K562 (cell line): ENCODE data around the gene PAX8. TPM values are rescaled to one million over a fixed set of nuclear protein-coding genes. Genes with fewer than 3 reads are reported as not detected.

ENCODE experiments used
- GTF2F1 ChIP-seq: IDR thresholded peaks from 2 replicates; pipeline ENCODE4 v1.6.1; 2011; ENCODE audit warnings: low read depth, low read length, improper control_type of control experiment
- HMGN3 ChIP-seq: IDR thresholded peaks from 2 replicates; pipeline ENCODE4 v1.6.1; 2011; ENCODE audit warnings: borderline replicate concordance, low read depth, mild to moderate bottlenecking, mixed read lengths, low read length; ENCODE audit not compliant: insufficient read length; ENCODE audit errors: extremely low read depth
- KDM5B ChIP-seq: fragments of 200-600 bp; sonication (generic); IDR thresholded peaks from 2 replicates; pipeline ENCODE4 v1.6.1; 2012; ENCODE audit warnings: low read depth, mild to moderate bottlenecking, moderate library complexity, low read length, control low read depth, inconsistent platforms; ENCODE audit not compliant: insufficient replicate concordance
- PHF8 ChIP-seq: fragments of 200-600 bp; sonication (generic); IDR thresholded peaks from 2 replicates; pipeline ENCODE4 v1.6.1; 2012; ENCODE audit warnings: mixed run types, mild to moderate bottlenecking, inconsistent platforms, low read length, moderate library complexity, borderline replicate concordance
- POLR2G ChIP-seq: fragments of 200-400 bp; formaldehyde crosslinking; IDR thresholded peaks from 2 replicates; pipeline ENCODE4 v1.6.1; 2017; ENCODE audit warnings: low read depth, mild to moderate bottlenecking, antibody characterized with exemption, low read length, moderate library complexity
- ZNF830 ChIP-seq: fragments of 250-450 bp; sonication (Bioruptor Pico); IDR thresholded peaks from 2 replicates; pipeline ENCODE4 v1.5.0; 2021; ENCODE audit warnings: mild to moderate bottlenecking
- polyA plus RNA-seq, 8 experiments: library from polyadenylated mRNA; depleted of rRNA in 4 of 8; stranded (reverse) in 5 of 8; unstranded in 3 of 8; fragments of >200 nt; fragmentation: Nextera tagmentation in 2 of 8; fragmentation: Illumina TruSeq in 1 of 8; extraction: Ambion mirVana in 2 of 8; extraction: Trizol in 1 of 8; gene quantifications; 2 replicates each; pipeline versions ENCODE4 v1.2.1 to v1.2.3, GENCODE V29; 2011 to 2014; ENCODE audit warnings: inconsistent platforms in 1 of 8, missing spikeins in 1 of 8
- total RNA-seq, 7 experiments: library from RNA; depleted of rRNA in 6 of 7; stranded (reverse); fragments of >200 nt in 6 of 7; fragmentation: Illumina TruSeq in 2 of 7; extraction: Trizol in 2 of 7; gene quantifications; 2 replicates each; pipeline versions ENCODE4 v1.2.1 to v1.2.3, GENCODE V29; 2011 to 2021; ENCODE audit warnings: low replicate concordance in 1 of 7
- TF ChIP-seq, protein P1 (sequence below), 2 experiments: IDR thresholded peaks; 2 replicates each; pipeline ENCODE4 v1.6.1; 2012; ENCODE audit warnings: improper control_type of control experiment in 2 of 2, low read depth in 2 of 2, low read length in 2 of 2, borderline replicate concordance in 1 of 2
- TF ChIP-seq, protein P2 (sequence below): fragments of 450-650 bp; IDR thresholded peaks from 2 replicates; pipeline ENCODE4 v1.6.1; 2016; ENCODE audit warnings: mild to moderate bottlenecking, moderate library complexity
- TF ChIP-seq, protein P3 (sequence below): fragments of 450-650 bp; IDR thresholded peaks from 2 replicates; pipeline ENCODE4 v1.6.1; 2016; ENCODE audit warnings: borderline replicate concordance

The PAX8 gene
- total and polyA plus RNA-seq, 9 of the 15 experiments (the other 6 are each of a cell fraction or from before 2014, with no cell fraction given) = 0.13 to 2.1 (median 0.51) TPM

DNA sequence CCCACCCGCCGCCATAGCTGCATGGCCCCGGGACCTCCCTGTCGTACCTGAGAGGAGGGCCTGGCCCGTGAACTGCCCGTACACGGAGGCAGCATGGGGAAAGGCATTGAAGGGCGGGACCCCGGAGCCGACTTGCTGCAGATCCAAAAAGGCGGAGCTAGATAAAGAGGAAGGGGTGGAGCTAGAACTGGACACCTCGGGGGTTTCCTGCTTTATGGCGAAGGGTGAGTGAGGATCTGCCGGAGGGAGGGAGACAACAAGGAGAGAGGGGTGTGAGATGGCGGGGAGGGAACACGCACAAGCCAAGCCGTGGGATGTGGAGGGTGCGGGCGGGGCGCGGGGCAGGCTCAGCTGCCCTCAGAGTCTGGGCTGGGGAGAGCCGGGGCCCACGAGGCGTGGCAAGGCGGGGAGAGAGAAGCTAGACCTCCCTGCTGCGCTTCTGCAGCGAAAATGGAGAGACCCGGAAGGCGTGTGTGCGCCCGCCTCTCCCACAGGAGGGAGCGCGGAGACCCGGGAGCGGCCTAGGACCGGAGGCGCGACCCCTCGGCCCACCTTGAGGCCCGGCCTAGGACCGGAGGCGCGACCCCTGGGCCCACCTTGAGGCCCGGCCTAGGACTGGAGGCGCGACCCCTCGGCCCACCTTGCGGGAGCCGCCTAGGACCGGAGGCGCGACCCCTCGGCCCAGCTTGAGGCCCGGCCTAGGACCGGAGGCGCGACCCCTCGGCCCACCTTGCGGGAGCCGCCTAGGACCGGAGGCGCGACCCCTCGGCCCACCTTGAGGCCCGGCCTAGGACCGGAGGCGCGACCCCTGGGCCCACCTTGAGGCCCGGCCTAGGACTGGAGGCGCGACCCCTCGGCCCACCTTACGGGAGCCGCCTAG, 43.1 kb downstream of the PAX8 start (continued):
- TF ChIP-seq, protein P1, sequence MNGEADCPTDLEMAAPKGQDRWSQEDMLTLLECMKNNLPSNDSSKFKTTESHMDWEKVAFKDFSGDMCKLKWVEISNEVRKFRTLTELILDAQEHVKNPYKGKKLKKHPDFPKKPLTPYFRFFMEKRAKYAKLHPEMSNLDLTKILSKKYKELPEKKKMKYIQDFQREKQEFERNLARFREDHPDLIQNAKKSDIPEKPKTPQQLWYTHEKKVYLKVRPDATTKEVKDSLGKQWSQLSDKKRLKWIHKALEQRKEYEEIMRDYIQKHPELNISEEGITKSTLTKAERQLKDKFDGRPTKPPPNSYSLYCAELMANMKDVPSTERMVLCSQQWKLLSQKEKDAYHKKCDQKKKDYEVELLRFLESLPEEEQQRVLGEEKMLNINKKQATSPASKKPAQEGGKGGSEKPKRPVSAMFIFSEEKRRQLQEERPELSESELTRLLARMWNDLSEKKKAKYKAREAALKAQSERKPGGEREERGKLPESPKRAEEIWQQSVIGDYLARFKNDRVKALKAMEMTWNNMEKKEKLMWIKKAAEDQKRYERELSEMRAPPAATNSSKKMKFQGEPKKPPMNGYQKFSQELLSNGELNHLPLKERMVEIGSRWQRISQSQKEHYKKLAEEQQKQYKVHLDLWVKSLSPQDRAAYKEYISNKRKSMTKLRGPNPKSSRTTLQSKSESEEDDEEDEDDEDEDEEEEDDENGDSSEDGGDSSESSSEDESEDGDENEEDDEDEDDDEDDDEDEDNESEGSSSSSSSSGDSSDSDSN (IDR thresholded peaks at IDR 0.05; ENCODE audit: borderline replicate concordance in 1 of 2, low read depth in 2 of 2, low read length in 2 of 2) = 0 out of 4 replicates have a peak, but pooled peaks of 1 of the 2 experiments have one; percentile 27
- TF ChIP-seq PHF8 (peak; percentile 93), POLR2G (peak; percentile 86), GTF2F1 (peak; percentile 56; the same call in 1 of the 2 replicates), HMGN3 (peak; percentile 49), ZNF830 (CRISPR knock-in tag) (peak; percentile 69; the same call in 1 of the 2 replicates), KDM5B (peak; percentile 80)
- TF ChIP-seq, protein P2, sequence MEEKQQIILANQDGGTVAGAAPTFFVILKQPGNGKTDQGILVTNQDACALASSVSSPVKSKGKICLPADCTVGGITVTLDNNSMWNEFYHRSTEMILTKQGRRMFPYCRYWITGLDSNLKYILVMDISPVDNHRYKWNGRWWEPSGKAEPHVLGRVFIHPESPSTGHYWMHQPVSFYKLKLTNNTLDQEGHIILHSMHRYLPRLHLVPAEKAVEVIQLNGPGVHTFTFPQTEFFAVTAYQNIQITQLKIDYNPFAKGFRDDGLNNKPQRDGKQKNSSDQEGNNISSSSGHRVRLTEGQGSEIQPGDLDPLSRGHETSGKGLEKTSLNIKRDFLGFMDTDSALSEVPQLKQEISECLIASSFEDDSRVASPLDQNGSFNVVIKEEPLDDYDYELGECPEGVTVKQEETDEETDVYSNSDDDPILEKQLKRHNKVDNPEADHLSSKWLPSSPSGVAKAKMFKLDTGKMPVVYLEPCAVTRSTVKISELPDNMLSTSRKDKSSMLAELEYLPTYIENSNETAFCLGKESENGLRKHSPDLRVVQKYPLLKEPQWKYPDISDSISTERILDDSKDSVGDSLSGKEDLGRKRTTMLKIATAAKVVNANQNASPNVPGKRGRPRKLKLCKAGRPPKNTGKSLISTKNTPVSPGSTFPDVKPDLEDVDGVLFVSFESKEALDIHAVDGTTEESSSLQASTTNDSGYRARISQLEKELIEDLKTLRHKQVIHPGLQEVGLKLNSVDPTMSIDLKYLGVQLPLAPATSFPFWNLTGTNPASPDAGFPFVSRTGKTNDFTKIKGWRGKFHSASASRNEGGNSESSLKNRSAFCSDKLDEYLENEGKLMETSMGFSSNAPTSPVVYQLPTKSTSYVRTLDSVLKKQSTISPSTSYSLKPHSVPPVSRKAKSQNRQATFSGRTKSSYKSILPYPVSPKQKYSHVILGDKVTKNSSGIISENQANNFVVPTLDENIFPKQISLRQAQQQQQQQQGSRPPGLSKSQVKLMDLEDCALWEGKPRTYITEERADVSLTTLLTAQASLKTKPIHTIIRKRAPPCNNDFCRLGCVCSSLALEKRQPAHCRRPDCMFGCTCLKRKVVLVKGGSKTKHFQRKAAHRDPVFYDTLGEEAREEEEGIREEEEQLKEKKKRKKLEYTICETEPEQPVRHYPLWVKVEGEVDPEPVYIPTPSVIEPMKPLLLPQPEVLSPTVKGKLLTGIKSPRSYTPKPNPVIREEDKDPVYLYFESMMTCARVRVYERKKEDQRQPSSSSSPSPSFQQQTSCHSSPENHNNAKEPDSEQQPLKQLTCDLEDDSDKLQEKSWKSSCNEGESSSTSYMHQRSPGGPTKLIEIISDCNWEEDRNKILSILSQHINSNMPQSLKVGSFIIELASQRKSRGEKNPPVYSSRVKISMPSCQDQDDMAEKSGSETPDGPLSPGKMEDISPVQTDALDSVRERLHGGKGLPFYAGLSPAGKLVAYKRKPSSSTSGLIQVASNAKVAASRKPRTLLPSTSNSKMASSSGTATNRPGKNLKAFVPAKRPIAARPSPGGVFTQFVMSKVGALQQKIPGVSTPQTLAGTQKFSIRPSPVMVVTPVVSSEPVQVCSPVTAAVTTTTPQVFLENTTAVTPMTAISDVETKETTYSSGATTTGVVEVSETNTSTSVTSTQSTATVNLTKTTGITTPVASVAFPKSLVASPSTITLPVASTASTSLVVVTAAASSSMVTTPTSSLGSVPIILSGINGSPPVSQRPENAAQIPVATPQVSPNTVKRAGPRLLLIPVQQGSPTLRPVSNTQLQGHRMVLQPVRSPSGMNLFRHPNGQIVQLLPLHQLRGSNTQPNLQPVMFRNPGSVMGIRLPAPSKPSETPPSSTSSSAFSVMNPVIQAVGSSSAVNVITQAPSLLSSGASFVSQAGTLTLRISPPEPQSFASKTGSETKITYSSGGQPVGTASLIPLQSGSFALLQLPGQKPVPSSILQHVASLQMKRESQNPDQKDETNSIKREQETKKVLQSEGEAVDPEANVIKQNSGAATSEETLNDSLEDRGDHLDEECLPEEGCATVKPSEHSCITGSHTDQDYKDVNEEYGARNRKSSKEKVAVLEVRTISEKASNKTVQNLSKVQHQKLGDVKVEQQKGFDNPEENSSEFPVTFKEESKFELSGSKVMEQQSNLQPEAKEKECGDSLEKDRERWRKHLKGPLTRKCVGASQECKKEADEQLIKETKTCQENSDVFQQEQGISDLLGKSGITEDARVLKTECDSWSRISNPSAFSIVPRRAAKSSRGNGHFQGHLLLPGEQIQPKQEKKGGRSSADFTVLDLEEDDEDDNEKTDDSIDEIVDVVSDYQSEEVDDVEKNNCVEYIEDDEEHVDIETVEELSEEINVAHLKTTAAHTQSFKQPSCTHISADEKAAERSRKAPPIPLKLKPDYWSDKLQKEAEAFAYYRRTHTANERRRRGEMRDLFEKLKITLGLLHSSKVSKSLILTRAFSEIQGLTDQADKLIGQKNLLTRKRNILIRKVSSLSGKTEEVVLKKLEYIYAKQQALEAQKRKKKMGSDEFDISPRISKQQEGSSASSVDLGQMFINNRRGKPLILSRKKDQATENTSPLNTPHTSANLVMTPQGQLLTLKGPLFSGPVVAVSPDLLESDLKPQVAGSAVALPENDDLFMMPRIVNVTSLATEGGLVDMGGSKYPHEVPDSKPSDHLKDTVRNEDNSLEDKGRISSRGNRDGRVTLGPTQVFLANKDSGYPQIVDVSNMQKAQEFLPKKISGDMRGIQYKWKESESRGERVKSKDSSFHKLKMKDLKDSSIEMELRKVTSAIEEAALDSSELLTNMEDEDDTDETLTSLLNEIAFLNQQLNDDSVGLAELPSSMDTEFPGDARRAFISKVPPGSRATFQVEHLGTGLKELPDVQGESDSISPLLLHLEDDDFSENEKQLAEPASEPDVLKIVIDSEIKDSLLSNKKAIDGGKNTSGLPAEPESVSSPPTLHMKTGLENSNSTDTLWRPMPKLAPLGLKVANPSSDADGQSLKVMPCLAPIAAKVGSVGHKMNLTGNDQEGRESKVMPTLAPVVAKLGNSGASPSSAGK = peak; percentile 80
- TF ChIP-seq, protein P3, sequence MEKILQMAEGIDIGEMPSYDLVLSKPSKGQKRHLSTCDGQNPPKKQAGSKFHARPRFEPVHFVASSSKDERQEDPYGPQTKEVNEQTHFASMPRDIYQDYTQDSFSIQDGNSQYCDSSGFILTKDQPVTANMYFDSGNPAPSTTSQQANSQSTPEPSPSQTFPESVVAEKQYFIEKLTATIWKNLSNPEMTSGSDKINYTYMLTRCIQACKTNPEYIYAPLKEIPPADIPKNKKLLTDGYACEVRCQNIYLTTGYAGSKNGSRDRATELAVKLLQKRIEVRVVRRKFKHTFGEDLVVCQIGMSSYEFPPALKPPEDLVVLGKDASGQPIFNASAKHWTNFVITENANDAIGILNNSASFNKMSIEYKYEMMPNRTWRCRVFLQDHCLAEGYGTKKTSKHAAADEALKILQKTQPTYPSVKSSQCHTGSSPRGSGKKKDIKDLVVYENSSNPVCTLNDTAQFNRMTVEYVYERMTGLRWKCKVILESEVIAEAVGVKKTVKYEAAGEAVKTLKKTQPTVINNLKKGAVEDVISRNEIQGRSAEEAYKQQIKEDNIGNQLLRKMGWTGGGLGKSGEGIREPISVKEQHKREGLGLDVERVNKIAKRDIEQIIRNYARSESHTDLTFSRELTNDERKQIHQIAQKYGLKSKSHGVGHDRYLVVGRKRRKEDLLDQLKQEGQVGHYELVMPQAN = peak; percentile 85
